Hematopoietic multipotent progenitor cell treated with erythropoietin and hydrocortisone succinate and interleukin-3 and kit ligand, for 8 days (in vitro differentiated cells): ENCODE data around the gene MPEG1.
A peak's percentile ranks its signal among the peaks of the same experiment; 100 is the strongest.

Experiments used
- DNase-seq: peaks from one replicate; pipeline ENCODE4 v3.0.0-alpha.2; 2015

Gene MPEG1

DNA sequence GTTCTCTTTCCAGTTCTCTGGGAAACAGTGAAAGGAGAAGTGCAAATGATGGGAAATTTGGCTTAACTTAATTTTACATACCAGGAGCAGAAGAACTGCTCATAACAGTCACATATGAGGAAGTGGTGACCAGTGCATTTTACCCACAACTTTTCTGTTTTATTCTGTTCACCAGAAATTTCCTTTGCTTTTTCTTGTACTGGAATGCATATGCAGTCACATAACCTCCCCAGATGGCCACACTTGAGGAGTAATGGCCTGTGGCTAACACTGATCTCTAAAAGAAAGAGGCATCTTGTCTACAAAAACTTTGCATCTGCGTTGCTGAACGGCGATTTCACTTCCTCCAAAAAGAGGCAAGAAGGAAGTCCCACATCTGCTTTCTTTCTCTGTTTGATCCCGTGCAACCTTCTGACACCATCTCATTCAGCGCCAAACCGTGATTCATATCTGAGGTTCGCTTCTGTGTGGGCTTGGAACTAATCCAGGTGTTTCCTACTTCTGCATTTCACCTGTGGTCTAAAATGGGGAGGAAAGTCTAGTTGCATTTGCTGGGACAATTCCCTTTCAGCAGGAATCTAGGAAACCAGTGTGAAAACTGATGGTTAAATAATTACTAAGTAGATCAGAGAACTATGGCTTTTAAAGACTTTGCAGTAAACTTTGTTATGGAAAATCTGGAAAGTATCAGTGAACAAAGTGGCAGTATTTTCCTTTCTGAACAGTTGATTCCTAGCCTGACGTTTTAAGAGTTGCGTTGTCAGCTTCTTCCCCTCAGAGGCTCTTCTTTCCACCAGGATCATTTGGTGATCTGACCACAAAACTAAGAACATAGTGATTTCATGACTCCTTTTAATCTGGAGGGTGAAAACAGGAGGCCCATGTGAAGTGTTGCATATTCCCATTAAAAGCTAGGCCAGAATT is 4.2 kb upstream of the MPEG1 start:
- DNase-seq, result peak; percentile 1

GRCh38 chr11:59214141-59214893 is 1.6 kb upstream of the MPEG1 start:
- no peak for DNase-seq

DNA sequence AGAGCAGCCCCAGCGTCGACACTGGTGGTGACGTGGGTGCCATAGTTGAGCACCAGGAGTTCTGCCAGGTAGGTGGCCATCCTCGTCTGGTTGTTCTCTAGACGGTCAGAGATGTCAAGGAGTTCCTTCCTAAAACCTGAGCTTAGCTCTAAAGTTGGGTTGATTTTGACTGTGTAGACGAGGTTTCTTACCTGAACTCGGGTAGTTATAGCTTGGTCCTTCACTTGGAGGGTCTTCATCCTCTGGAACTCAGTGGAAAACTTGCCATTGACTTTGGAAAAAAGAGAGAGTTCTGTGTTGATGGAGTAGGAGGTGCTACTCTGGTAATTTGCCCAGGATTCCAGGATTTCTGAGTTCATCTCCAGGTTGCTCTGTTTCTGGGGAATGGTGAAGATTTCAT is 505 bp downstream of the MPEG1 start:
- no peak for DNase-seq

DNA sequence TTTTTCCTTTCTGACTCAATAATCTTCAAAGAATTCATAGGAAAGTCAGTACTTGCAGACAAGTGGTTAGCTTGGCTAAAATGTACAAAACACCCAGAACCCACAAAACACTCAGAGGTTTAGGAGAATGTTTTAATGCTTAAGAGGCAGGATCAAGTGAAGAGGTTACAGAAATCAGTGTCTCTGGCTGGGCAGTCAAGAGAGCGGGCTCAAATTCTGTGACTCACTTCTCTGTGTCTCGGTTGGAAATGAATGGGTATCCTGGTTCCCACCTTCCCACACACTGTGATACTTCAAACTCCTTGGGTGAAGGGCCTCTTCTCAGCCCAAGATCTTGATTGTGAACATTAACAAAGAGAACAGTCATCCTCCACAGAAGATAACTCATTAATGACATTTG is 3.8 kb downstream of the MPEG1 start:
- no peak for DNase-seq

GRCh38 chr11:59207988-59208451 is 4.7 kb downstream of the MPEG1 start:
- peak; percentile 73 for DNase-seq

DNA sequence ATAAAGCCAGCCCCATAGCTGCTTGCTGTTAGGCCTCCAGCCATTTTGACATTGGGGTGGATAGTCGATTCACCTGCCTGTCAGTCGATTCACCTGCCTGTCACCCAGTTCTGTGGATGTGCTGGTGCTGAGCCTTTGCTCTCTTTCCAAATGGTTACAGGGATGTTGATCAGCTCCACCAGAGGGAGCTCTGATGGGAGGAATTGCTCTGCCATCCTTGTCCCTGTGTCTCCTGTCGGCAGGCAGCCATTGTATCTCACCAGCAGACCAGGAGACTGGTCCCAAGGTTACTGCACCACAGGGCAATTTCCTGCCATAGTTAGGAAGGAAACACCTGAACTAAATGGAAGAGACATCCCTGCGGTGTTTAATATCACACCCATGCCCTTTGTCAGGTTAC is 6.1 kb downstream of the MPEG1 start:
- peak; percentile 46 for DNase-seq

GRCh38 chr11:59205648-59206047 is 7.1 kb downstream of the MPEG1 start:
- no peak for DNase-seq

DNA sequence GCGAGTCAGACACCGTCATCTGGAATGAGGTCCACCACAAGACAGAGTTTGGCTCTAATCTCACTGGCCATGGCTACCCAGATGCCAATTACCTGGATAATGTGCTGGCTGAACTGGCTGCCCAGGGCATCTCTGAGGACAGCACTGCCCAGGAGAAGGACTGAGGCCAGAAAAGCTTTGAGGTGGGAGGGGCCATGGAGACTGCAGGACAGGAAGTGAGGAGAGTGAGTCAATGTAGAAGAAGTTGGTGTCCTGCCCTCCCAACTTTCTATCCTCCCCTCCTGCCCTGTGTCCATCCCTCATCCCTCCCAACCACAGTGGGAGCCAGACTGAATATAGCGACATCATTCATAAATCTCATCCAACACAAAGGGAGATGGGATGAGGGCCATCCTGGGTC is 8.0 kb downstream of the MPEG1 start:
- no peak for DNase-seq

DNA sequence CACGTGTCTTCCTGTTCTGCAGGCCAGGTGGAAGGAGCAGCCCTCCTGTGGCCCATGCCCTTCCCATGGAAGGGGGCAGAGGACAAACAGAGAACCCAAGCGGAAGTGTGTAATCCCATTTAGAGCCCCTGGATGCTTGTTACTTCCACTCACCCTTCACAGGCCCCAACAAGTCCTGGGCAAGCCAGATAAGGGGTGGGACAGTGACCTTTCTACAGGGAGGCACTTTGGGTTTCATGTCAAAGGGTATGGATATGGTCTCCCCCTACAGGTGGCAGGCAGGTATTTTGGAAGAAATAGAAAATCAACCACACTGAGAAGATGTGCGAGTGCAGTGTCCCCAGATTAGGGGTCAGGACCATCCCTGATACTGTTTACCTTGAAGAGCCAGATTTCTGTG is 11.4 kb downstream of the MPEG1 start:
- DNase-seq, result peak; percentile 11

DNA sequence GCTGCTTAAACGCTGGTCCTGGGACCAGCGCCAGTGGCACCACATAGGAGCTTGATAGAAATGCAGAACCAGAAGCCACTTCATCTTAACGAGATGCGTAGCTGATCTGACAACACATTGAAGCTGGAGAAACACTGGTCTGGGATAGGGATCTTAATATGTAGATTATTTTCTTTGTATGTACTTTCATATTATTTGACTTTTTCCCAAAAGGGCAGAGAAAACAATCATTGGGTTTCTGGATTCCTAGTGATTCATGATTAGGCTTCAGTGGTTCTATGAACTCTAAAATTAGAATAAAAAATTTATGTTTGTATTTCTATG is 12.3 kb downstream of the MPEG1 start:
- DNase-seq, result no peak

GRCh38 chr11:59199546-59200422 is 12.9 kb downstream of the MPEG1 start:
- no peak for DNase-seq

GRCh38 chr11:59198726-59199125 is 14.0 kb downstream of the MPEG1 start:
- no peak for DNase-seq

- DNase-seq, result peak; percentile 11
Observed at GRCh38 chr11:59197991-59198390, 14.7 kb downstream of the MPEG1 start.

DNA sequence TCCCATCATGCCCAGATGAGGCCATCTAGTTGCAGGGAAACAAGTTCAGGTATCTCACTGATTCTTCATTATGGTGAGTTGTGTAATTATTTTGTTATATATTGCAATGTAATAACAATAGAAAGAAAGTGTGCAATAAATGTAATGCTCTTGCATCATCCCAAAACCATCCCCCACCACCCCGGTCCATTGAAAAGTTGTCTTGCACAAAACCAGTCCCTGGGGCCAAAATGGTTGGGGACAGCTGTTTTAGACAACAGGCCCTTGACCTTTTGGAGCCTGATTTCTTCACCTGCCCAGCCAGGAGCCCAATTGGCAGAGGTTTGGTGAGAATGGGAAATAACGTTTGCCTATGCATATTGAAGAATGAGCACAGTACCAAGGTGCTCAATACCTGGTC is 15.9 kb downstream of the MPEG1 start:
- DNase-seq, result no peak

DNA sequence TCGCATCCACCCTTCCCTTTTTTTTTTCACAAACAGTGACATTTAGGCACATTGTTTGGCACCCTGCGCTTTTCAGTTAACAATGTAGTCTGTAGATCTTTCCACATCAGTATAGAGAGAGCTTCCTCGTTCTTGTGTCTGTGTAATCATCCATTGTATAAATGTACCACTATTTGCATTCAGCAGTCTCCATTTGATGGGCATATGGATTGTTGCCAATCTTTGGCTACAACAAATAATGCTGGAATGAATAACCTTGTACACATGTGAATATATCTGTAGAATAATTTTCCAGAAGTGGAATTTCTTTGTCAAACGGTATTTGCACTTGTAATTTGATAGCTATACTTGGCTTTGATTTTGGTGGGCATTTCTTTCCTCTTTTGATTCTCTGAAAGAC is 17.1 kb downstream of the MPEG1 start:
- no peak for DNase-seq

GRCh38 chr11:59193587-59194130 is 19.1 kb downstream of the MPEG1 start:
- DNase-seq, result no peak

- no peak for DNase-seq
Observed at GRCh38 chr11:59192446-59193020, 20.2 kb downstream of the MPEG1 start.

DNA sequence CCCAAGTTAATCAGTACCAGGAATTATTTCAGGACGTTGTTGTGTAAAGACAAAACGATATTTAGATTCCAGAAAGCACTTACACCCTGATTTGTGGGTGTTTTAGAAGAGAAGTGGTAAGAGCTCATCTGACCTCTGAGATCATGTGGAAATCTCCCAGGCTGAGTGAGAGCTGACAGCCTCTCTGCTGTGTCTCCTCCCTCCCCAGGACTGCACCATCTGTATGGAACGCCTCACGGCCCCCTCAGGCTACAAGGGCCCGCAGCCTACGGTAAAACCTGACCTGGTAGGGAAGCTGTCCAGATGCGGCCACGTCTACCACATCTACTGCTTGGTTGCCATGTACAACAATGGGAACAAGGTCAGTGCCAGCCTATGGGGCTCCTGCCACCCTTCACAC is 20.8 kb downstream of the MPEG1 start:
- no peak for DNase-seq

DNA sequence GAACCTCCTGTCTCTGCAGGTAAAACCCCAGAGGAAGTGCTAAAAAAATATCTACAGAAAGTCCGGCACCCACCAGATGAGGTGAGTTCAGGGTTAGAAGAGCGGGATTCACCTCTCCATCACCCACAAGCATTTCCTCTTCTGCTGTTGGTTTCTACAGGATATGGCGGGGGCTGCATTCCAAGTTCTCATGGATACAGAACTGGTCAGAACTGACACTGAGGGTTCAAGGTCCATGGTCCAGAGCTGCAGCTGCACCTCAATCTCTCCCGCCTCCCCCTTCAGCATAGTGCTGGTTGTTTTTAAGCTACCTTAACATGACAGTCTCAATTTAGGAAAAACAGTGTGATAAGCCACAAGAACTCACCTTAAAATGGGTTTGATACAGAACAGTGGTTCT is 21.6 kb downstream of the MPEG1 start:
- no peak for DNase-seq

GRCh38 chr11:59189986-59190385 is 22.7 kb downstream of the MPEG1 start:
- DNase-seq, result no peak

GRCh38 chr11:59188954-59189353 is 23.8 kb downstream of the MPEG1 start:
- DNase-seq, result no peak

DNA sequence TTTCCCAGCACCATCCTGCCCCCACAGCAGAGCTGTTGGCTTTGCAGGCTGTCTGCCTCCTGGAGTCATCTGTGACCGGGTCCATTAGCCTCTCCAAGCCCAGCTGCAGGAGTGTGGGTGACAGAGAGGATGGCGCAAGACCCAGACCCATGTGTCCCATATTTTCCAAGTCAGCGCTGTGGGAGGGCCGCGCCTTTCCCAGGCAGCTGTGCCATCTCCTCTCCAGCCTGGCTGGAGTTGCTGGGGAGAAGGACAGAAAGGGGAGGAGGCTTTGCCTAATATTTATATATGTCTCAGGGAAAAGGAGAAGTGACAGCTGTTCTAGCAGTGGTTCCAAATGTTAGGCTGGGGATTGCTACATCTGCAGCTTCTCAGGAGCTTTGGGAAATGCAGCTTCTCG is 25.1 kb downstream of the MPEG1 start:
- no peak for DNase-seq

DNA sequence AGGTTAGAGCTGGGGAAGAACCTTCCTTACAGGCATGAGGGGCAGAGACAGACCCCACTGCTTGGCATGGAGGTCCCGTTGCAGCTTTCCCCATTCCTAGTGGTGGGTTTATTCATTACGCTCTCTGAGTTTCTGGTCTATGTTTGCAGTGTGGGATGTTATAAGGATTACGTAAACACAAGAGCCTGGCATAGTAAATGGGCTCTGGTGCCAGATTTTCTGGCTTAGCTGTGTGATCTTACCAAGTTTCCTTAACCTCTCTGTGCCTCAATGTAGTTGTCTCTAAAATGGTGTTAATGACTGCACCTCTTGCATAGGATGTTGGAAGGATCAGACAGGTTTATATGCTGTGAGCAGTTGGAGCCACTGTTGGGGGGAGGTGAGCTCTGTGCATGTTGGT is 25.7 kb downstream of the MPEG1 start:
- DNase-seq, result no peak
